ENCODE results near the gene MAN1B1.
"Not testable (repeated sequence)": the region's sequence is repeated elsewhere in the genome, so short reads cannot be mapped to it uniquely, and the experiment has no call there.

The MAN1B1 gene

GRCh38 chr9:137114613-137115393 lies 28.0 kb downstream of the MAN1B1 start, which contains the start of gene DPP7:
DPP7 (minus strand) TSS chr9:137114733; CDS start chr9:137114713, 20 bp downstream.
- Mint-ChIP-seq H3K4me1 (no peaks in the 10 kb centered on the region), H3K36me3 (ENCODE audit: low read depth) (no peaks in the 10 kb centered on the region), H3K4me3 (peak within 1 kb of the TSS in 2 of 3 experiments; percentile 43 to 54), H3K27me3 (ENCODE audit: low read depth) (peaks cover 27% of the 10 kb centered on the region), H3K27ac (no peak within 1 kb of the TSS), H3K9me3 (no peaks in the 10 kb centered on the region)
- TF ChIP-seq, protein P1, sequence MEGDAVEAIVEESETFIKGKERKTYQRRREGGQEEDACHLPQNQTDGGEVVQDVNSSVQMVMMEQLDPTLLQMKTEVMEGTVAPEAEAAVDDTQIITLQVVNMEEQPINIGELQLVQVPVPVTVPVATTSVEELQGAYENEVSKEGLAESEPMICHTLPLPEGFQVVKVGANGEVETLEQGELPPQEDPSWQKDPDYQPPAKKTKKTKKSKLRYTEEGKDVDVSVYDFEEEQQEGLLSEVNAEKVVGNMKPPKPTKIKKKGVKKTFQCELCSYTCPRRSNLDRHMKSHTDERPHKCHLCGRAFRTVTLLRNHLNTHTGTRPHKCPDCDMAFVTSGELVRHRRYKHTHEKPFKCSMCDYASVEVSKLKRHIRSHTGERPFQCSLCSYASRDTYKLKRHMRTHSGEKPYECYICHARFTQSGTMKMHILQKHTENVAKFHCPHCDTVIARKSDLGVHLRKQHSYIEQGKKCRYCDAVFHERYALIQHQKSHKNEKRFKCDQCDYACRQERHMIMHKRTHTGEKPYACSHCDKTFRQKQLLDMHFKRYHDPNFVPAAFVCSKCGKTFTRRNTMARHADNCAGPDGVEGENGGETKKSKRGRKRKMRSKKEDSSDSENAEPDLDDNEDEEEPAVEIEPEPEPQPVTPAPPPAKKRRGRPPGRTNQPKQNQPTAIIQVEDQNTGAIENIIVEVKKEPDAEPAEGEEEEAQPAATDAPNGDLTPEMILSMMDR (IDR thresholded peaks at IDR 0.05; ENCODE audit: unreplicated experiment in 3 of 3) = no peak

GRCh38 chr9:137115394-137116026 lies 28.7 kb downstream of the MAN1B1 start:
- H3K27ac Mint-ChIP-seq = no peak overlapping the region
- no peak overlapping the region for H3K4me3 Mint-ChIP-seq
- no peaks in the 10 kb centered on the region for H3K4me1 Mint-ChIP-seq
- peaks cover 27% of the 10 kb centered on the region for H3K27me3 Mint-ChIP-seq (ENCODE audit: low read depth)
- no peaks in the 10 kb centered on the region for H3K36me3 Mint-ChIP-seq (ENCODE audit: low read depth)
- H3K9me3 Mint-ChIP-seq = no peaks in the 10 kb centered on the region
- TF ChIP-seq, protein P1 (IDR thresholded peaks at IDR 0.05; ENCODE audit: unreplicated experiment in 3 of 3) = no peak

DNA sequence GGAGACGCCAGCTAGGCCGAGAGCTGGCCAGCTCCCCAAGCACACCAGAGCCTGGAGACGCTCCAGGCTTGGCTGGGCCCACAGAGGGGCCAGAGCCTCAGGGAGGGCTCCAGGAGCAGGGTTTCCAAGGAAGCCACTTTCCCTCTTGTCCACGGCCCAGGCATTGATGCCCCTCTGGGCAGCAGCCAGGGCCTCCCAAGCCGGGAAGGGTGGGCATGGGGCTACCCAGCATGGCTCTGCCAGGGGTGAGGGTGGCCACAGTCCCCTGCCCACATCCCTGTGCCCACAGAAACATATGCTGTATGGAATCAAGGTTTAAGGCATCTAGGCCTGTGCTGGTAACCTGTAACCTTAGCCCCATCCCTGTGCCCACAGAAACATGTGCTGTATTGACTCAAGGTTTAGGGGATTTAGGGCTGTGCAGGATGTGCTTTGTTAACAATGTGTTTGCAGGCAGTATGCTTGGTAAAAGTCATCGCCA lies 29.3 kb downstream of the MAN1B1 start:
- Mint-ChIP-seq H3K9me3 (no peaks in the 10 kb centered on the region), H3K27ac (no peak overlapping the region), H3K4me3 (peak overlapping the region in 1 of 3 experiments; percentile 16), H3K27me3 (ENCODE audit: low read depth) (peaks cover 23% of the 10 kb centered on the region), H3K4me1 (no peaks in the 10 kb centered on the region), H3K36me3 (ENCODE audit: low read depth) (no peaks in the 10 kb centered on the region)
- TF ChIP-seq, protein P1 (IDR thresholded peaks at IDR 0.05; ENCODE audit: unreplicated experiment in 3 of 3) = no peak

DNA sequence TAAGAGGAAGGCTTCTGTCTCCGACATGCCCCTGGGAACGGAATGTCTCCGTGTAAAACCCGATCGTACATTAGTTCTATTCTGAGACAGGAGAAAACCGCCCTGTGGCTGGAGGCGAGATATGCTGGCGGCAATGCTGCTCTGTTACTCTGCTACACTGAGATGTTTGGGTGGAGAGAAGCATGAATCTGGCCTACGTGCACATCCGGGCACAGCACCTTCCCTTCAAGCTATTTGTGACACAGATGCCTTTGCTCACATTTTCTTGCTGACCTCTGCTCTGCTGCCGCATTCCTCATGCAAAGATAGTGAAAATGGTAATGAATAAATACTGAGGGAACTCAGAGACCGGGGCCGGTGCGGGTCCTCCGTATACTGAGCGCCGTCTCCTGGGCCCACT lies 29.9 kb downstream of the MAN1B1 start:
- H3K36me3 Mint-ChIP-seq (ENCODE audit: low read depth) = no peaks in the 10 kb centered on the region
- H3K9me3 Mint-ChIP-seq = no peaks in the 10 kb centered on the region
- TF ChIP-seq, protein P1 (IDR thresholded peaks at IDR 0.05; ENCODE audit: unreplicated experiment in 3 of 3) = no peak
- no peak overlapping the region for H3K27ac Mint-ChIP-seq
- peak overlapping the region; percentile 16 to 46 (median 29) for H3K4me3 Mint-ChIP-seq
- no peaks in the 10 kb centered on the region for H3K4me1 Mint-ChIP-seq
- H3K27me3 Mint-ChIP-seq (ENCODE audit: low read depth) = peaks cover 23% of the 10 kb centered on the region

GRCh38 chr9:137117269-137117731 lies 30.5 kb downstream of the MAN1B1 start:
- Mint-ChIP-seq H3K4me3 (peak overlapping the region in 1 of 3 experiments; percentile 29), H3K4me1 (no peaks in the 10 kb centered on the region), H3K27me3 (ENCODE audit: low read depth) (peaks cover 23% of the 10 kb centered on the region), H3K9me3 (no peaks in the 10 kb centered on the region), H3K36me3 (ENCODE audit: low read depth) (no peaks in the 10 kb centered on the region), H3K27ac (no peak overlapping the region)
- TF ChIP-seq, protein P1 (IDR thresholded peaks at IDR 0.05; ENCODE audit: unreplicated experiment in 3 of 3) = no peak

DNA sequence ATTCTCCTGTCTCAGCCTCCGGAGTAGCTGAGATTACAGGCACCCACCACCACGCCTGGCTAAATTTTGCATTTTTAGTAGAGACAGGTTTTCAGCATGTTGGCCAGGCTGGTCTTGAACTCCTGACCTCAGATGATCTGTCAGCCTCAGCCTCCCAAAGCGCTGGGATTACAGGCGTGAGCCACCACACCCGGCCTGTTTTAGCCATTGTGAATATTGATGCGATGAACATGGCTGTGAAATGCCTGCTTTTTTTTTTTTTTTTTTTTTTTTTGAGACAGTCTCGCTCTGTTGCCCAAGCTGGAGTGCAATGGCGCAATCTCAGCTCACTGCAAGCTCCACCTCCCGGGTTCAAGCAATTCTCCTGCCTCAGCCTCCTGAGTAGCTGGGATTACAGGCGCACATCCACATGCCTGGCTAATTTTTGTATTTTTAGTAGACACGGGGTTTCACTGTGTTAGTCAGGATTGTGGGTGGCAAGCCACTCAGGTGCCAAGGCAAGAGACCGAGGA lies 31.4 kb downstream of the MAN1B1 start:
- not testable (repeated sequence) for H3K4me1 Mint-ChIP-seq; H3K9me3 Mint-ChIP-seq; H3K36me3 Mint-ChIP-seq (ENCODE audit: low read depth); H3K4me3 Mint-ChIP-seq; H3K27ac Mint-ChIP-seq
- H3K27me3 Mint-ChIP-seq (ENCODE audit: low read depth) = peaks cover 23% of the 10 kb centered on the region

DNA sequence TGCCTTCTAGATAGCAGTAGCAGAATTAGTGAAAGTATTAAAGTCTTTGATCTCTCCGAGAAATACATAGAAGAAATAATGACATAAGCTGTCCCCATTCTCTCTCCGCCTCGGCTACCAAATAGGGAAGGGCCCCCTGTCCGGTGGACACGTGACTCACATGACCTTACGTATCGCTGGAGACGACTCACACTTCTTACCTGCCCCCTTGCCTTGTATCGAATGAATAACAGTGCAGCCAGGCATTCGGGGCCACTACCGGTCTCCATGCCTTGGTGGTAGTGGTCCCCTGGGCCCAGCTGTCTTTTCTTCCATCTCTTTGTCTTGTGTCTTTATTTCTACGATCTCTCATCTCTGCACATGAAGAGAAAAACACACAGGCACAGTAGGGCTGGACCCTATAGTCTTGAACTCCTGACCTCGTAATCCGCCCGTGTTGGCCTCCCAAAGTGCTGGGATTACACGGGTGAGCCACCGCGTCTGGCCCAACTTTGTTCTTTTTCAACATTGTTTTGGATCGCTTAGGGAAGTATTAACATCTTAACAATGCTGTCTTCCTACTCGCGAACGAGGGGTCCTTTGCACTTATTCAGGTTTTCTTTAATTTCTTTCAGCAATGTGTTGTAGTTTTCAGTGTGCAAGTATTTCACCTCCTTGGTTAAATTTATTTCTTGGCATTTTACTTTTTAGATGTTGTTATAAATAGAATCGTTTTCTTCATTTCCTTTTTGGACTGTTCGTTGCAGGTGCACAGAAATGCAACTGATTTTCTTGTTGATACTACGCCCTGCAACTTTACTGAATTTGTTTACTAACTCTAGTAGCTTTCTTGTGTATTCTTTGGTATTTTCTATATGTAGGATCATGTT lies 35.4 kb downstream of the MAN1B1 start:
- not testable (repeated sequence) for H3K27ac Mint-ChIP-seq; H3K36me3 Mint-ChIP-seq (ENCODE audit: low read depth)

DNA sequence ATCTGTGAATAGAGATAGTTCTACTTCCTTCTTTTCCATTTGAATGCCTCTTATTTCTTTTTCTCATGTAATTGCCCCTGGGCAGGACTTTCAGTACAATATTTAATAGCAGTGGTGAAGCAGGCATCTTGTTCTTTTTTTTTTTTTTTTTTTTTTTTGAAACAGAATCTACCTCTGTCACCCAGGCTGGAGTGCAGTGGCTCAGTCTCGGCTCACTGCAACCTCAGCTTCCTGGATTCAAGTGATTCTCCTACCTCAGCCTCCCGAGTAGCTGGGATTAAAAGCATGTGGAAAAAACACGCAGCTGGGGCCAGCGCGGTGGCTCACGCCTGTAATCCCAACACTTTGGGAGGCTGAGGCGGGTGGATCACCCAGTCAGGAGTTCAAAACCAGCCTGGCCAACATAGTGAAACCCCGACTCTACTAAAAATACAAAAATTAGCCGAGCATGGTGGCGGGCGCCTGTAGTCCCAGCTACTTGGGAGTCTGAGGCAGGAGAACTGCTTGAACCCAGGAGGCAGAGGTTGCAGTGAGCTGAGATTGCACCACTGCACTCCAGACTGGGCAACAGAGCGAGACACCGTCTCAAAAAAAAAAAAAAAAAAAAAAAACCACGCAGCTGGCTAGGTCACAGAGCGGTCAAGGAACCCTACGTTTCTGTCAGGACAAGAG lies 36.1 kb downstream of the MAN1B1 start:
- H3K36me3 Mint-ChIP-seq (ENCODE audit: low read depth); H3K27ac Mint-ChIP-seq; H3K4me3 Mint-ChIP-seq; H3K27me3 Mint-ChIP-seq (ENCODE audit: low read depth); H3K9me3 Mint-ChIP-seq: not testable (repeated sequence)
- H3K4me1 Mint-ChIP-seq = peaks cover 12% of the 10 kb centered on the region

More for the DNA sequence above, 35.4 kb downstream of the MAN1B1 start:
- not testable (repeated sequence) for H3K9me3 Mint-ChIP-seq; H3K4me3 Mint-ChIP-seq; H3K27me3 Mint-ChIP-seq (ENCODE audit: low read depth); H3K4me1 Mint-ChIP-seq

All from nephron (organoid).